ENCODE results near the gene SLC47A2.

Gene SLC47A2

DNA sequence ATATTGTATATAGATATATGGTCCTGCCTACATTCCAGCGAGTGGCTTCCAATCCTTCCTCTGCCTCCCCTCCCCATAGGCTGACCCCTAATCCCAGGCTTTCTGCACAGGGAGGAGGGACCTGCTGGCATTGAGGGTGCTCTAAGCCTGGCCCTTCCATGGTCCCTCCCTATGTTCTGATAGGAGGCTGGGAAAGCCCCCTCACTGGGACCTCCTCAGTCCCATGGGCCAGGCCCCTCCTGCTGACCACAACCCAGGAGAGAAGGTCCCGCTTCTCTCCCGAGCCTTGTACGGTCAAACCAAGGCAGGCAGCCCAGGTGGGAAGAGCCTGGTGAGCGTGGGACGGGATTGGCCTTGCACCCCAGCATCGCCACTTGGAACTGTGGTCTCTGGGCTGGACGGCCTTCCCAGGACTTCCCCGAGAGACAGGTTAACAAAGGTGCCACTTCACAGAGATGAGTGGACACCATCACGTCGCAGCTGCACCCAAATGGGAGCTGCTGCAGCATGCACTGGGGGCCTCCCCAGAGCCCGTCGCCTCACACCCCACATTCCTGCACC, 30.9 kb upstream of the SLC47A2 start:
- DNase-seq: no peak

DNA sequence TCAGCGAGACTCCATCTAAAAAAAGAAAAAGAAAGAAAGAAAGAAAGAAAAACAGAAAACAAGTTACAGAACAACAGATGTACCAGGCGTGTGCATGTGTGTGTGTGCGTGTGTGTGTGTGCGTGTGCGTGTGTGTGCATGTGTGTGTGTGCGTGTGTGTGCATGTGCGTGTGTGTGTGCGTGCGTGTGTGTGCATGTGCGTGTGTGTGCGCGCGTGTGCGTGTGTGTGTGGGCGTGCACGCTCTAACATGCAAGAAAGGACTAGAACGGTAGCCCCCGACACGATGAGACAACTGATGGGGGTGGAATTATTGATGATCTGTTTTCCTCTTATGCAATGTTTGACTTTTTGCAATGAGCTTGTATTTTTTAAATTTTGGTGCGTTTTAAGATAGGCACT, 30.1 kb upstream of the SLC47A2 start:
- no peak for DNase-seq

DNA sequence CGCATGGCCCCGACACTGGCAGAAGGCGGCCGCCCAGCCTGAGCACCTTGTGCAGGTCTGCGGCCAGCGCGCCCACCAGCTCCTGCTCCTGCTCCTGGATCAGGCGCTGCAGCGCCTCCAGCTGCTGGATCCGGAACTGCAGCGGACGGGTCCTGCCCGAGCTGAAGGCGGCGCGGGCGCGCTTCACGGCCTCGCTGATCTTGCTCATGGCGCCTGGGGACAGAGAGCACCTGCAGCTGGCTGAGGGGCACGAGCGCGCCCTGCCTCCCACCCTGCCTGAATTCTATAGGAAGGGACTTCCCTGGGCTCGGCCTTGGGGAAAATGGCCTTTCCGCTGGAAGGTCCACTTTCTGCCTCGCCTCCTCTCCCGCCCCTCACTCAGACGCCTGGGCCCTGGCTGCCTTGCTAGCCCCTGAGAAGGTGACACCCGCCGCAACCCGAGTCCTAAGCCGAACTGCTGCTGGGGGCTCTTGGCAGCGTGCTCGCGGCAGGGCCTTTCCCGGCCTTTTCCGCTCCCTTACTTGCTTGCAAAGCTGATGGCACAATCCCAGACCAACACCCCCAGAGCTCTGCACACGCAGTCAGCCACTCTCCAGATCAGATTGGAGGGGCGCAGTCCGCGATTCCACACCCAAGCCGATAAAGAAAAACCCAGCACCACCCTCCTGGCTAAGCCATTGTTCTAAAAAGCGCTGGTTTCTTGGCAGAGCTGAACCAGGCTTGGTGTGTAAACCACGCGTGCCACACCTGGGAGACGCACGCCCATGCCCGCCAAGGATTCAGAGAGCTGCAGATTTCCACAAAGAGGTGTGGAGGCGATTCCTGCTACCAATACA, 28.8 kb upstream of the SLC47A2 start:
- DNase-seq: peak; percentile 80

DNA sequence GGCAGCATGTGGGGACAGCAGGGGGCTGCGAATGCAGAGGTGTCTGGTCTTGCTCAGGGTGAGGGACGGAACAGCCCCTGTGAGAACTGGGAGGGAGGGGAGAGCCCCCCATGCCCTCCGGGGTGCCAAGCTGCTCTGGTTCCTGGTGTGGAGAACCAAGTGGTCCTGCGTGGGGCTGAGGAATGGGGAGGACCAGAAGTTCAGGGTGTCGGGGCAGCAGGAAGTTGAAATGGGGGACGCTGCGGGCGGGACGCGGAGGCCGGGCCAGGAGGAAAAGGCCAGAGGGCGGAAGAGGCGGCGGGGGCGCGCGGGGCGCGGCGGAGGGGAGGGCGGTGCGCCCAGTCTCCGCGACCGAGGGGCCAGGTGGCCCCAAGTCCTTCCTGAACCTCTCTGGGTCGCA, 28.1 kb upstream of the SLC47A2 start:
- no peak for DNase-seq

DNA sequence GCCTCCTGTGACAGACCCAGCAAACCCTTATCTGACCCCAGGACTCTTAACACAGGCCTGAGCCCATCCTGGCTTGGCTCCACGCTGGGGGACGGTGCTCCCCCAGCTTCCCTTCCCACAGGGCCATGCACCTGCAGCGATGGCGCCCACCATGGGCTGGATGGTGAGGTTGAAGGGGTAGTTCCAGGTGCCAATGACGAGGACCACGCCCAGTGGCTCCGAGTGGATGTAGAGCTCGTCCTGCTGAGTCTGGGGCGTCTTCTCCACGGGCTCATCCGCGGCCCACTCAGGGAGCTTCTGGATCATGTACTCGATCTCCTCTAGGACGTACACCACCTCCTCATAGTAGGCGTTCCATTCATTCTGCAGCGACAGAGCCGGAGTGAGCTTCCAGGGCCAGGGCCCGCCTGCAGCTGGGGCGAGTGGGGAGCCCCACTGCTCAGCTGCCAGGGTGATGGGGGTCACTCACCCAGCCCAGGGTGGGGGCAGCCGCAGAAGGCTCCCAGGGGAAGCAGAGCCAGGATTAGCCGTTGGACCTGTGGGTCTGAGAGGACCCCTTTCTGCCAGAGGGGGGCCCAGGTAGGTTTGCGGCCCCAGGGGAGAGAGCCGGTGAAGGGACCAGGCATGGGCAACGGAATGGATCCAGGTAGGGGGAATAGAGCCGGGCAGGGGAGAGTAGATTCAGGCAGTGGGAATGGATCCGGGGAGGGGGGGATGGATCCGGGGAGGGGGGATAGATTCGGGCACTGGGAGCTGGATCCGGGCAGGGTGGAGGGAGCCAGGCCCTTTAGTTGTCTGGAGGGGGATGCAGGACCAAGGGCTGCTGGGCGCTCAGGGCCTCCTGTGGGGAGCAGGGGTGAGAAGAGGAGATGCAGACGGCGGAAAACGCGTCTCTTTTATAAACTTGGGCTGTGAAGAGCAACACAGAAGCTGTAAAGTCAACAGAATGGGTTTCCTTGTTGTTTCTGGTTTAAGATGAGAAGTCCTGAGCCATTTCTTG, 27.0 kb upstream of the SLC47A2 start:
- no peak for DNase-seq

DNA sequence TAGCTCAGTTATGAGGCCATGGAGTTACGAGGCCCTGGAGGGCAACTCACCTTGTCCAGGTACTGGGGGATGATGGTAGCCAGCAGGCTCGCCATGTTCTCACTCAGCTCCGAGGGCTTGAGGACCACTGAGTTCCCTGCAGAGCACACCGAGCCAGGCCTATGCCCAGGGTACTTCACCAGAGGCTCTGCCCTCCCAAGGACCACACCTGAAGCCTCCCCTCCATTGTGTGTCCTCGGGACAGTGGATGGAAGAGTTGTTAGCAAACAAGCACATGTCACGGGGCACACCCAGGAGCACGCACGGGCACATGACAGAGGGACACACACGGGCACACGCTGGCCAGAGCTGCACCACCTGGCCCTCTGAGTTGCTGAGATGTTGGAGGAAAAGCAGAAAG, 26.1 kb upstream of the SLC47A2 start:
- no peak for DNase-seq

DNA sequence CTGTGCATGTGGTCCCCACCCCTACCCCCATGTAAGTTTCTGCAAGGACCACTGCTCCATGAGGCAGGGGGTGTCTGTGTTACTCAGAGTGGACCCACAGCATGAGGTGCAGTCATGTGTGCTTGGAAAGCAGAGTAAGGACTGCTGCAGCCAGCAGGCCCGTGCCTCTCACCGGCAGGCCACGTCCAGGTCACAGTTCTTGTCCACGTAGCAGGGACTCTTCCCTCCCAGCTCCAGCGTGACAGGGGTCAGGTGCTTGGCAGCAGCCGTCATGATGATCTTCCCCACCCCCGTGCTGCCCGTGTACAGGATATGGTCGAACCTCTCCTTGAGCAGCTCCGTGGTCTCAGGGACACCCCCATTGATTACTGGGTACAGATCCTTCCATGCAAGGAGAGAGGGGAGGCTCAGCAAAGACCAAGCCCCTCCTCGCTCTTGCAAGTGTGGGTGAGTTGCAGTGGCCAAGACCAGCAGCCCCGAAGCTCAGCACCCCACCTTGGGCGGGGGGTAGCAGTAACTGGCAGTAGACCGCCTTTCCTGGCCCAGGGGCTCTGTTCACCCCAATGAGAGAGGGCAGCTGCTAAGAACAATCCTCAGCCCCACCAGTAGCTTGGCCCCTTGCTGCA, 25.6 kb upstream of the SLC47A2 start:
- no peak for DNase-seq

DNA sequence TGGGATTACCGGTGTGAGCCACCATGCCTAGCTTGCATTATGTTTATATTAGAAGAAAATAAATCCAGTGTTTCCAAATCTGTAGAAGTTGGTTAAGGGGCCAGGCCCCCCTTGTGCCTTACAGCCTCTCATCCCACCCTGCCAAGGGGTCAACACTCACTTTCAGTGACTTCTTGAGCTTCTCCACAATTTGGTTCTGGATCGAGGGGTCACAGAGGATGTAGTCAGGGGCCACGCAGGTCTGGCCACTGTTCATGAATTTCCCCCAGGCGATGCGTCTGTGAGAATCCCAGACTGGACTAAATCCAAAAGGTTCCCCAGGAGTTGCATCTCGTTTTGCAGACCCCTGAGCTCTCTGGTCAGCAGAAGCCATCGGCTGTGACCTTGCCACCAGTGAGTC, 24.5 kb upstream of the SLC47A2 start:
- no peak for DNase-seq

DNA sequence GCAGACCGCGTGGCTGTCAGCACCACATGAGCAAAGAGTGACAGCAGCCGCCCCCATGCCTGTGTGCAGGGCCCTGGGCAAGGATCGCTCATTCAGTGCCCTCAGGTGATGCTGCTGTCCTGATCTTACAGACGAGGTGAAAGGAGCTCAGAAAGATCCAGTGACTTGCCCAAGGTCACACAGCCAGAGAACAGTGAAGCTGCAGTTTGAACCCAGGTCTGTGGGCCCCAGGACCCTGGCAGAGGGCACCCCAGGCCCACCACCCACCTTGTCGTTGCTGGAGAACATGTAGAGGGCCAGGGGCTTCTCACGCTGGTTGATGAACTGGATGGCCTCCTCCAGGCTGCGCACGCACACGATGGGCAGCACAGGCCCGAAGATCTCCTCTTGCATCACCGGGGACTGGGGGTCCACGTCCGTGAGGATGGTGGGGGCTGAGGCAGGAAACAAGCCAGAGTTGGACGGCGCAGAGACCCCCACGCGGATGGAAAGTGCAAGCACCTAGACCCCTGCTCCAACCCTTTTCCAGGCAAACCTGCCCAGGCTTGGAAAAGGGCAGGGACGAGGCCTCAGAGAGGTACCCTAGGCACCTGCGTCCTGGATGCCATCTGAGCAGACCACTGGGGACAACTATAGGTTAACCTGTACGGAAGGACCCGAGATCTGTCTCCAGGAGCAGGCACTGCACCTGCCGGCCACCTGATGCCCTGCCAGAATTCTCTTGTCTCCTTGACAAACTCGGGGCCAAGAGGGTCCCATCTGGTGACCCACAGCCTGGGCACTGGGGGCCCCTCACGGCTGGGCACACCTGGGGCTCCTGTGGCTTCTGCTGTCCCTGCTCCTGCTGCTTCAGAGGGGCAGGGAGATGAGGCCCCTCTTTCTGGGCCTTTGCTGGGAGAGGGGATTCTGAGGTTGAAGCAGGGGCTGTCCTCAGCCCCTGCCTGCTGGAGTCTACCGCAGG, 23.1 kb upstream of the SLC47A2 start:
- DNase-seq: no peak

DNA sequence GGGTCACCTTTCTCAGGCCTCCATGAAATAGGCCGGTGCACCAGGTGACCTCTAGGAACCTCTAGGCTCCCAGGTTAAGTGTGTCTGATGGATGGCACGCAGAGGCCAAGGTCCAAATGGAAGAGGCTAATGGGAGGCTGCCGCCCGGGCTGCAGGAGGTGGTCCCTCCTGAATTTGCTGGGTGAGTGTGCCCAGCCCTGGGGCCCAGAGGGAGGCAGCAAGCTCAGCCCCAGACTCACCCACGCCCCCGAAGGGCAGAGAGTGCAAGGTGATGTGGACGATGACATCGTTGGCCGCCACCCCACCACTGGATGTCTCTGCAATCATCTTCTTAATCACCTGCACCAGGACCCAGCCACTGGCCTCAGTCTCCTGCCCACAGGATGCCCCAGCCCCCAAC, 22.4 kb upstream of the SLC47A2 start:
- no peak for DNase-seq

DNA sequence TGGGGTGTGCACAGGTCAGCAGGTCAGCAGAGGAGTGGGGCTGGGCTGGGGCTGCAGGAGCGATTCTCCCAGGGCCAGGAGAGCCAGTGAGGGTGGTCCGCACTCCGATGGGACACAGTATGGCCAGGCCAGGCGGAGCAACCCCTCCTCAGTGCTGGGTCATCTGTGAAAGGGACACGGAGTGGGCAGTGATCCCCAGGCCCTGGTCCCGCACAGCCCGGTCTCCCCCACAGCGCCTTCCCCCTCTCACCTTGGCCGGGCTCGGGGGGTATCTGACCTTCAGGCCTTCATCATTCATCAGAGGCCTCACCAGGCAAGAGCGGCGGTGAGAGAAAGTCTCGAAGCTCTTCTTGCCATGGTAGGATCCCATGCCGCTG, 21.7 kb upstream of the SLC47A2 start:
- no peak for DNase-seq

DNA sequence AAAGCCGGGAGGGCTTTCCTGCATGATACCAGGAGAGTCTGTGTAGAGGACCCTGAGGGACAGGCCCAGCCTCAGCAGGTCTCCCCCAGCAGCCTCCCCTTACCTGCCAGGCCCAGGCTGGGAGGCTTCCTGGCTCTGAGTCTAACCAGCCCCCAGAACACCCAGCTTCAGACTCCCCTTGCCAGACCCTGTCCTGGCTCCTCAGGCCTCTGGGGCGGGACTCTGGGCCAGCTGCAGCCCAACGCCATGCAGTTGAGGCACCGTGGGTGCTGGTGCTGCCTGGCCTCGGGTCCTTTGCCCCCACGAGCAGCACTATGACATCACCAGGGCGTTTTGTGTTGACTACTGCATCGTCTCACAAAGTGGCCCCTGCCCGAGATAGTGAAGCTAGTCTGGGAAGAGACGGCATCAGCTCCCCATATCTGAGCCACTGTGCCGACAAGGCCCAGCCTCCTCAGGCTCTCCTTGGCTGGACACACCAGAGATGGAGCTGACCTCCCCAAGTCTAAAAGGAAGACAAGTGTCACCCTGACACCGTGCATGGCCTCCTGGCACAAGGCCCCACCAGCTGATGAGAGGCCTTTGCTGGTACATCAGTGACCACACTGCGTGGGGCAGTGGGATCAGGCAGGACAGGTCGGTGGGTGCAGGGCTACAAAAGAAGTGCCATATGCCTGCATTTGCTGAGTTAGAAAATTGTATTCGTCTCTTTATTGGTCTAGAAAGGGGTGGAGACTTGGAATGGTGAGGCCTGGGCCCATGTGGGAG, 21.1 kb upstream of the SLC47A2 start:
- DNase-seq: no peak

DNA sequence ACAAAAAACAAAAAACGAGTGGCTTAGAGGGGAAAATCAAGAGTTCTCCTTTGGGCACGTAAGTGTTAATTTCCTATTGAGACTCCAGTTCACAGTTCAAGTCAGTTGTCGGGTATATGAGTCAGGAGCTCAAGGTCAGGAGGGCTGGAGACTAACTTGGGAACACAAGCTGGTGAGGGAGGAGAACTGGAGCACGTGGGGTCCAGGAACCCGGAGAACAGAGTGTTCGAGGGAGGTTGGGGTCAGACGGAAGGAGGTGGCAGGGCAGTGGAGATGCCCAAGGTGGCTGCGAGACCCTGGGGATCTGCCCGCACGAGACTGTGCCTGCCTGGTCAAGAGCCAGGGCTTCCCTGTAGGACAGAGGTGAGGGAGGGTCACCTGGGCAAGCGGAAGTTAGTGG, 19.7 kb upstream of the SLC47A2 start:
- no peak for DNase-seq

DNA sequence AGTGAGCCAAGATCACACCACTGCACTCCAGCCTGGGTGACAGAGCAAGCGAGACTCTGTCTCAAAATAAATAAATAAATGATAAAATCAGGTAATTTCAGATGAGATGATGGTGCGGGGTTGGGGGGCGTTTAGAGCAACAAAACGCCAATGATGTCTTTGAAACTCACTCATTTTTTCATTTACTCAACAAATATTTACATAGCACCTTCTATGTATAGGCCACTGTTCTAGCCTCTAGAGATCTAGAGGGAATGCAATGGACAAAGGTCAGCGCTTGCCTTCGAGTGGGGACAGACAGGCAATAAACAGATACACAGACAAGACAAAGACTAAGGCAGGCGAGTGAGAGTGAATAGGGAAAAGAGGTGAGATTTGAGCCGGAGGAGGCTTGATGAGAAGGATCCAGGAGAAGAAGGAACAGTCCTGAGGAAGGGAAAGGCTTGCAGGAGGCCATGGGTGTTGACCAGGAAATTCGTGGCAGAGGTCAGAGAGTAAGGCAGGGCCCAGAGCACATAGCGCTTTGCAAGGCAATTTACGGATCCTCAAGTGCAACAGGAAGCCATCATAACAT, 17.7 kb upstream of the SLC47A2 start:
- no peak for DNase-seq

DNA sequence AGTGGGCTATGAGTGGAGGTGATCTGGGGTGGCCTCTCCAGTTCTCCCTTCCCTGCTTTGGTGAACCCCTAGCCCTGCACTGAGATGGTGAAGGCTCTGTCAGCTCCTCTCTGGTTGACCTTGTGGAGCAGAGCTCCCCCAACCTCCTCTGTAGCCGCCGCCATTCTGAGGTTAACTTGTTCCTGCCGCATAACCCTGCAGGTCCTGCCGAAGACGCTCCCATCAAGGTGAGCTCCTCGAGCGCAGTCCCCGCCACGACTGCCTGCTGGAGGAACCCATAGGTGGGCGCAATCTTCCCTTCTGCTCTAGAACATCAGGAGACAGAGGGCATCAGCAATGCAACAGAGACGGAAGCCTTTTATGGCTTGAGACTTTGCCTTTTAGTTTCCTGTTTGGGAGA, 15.2 kb upstream of the SLC47A2 start:
- DNase-seq: no peak

DNA sequence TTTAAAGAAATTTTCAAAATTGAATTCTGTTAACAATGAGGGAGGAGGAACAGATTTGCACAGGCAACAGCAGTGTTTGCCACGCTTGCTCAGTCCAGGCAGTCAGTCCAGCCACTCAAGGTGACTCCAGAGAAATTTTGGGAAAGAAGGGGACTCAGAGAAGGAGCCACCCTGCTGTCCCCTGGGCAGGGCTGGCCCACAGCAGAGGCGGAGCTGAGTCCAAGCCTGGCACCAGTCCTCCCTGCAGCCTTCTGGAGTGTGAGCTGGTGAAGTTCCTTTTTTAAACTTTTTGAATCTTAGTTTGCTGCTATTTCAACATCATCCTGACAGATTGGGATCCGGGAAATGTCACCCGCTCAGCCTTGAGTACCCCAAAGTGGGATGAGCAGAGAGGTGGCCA, 14.5 kb upstream of the SLC47A2 start:
- DNase-seq: peak; percentile 53

DNA sequence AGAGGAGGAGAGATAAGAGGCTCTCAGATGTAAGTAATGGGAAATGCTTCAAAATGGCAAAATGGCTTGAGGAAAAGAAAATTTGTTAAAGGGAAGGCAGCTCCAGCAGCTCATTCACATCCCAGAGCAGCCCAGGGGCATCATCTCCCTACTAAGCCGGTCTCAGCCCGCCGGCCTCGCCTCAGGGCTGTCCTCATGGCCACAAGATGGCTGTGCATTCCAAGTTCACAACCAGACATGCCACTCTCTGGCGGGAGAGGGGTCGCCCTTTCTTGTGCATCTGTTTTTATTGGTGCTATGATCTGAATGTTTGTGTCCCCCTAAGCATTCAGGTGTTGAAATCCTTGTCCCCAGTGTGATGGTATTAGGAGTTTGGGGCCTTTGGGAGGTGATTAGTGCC, 13.5 kb upstream of the SLC47A2 start:
- DNase-seq: no peak

DNA sequence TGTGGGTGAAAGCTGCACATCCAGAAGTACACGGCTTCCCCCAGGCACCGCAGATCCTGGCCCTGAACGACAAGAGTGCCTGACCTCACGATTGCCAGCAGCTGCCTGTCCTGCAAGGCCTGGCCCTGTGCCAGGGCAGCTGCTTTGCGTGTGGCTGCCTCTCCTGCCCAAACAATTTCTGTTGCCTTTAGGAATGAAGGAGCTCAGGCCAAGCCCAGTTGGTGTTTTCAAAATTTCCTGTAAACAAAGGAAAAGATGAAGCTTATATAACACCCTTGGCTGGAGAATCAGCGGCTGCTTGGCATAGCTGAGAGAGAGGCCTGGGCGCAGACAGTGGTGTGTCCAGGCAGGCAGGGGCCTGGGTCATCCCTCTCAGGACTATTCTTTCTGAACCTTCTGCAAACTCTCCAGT, 11.7 kb upstream of the SLC47A2 start:
- DNase-seq: peak; percentile 67

DNA sequence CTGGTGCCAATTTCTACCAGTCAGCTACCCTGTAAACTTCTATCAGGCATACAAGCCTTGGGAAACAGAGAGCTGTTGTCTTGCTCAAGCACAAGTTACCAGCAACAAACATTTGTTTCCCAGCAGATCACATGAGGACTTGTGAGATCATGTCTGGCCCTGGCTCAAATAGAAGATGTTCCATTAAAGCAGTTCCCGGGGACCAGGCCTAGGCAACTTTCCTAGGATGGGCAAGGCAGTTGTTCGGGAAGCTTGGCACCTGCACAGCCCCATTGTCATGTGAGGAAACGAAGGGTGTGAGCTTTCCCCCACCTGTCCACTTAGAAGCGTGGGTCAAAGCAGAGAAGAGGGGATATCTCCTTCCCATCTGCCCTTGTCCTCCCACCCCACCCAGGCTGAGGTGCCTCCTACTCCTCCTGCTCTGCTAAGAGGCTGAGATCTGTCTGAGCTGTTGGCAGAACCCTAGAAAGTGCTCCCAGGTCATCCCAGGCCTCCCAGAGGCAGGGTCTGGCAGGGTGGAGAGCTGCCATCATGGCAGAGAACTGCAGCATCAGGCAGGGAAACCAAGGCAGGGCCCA, 11.2 kb upstream of the SLC47A2 start:
- DNase-seq: peak; percentile 94

DNA sequence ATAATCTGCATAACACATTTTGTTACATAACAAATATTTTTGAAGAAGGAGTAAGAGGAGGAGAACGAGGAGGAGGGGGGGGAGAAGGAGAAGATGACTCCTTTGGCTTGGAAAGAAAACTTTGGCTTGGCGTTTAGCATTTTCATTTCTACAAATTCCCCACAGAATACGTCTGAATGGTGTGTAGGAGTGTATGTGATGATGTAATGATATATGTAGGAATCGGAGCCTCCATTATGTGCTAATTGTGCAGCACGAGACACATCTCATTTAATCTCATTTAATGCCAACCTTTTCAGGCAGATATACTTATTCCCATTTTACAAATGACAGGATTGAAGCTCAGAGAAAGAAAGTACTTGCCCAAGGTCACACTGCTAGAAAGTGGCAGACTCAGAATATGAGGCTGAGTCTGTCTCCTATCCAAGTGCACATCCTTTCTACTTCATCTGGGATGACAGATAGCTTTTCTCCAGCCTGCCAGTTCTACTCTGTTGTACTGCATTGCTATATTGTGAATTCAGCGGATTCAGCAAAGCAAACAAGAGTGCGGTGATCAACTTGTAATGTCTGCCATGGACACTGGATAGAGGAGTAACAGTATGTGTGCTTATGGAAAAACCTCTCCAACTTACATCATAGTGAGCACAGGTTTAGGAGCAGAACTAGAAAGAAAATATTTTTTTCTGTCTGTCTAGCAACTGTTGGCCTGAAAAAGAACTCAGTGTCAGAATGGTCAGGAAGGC, 10.4 kb upstream of the SLC47A2 start:
- DNase-seq: peak; percentile 94

All from inflammatory macrophage treated with lipopolysaccharide for 4 hours (primary cell).